PFSK-1 (cell line): ENCODE measurements around the gene SLC28A1.

Source experiments
- FOXP2 ChIP-seq: optimal IDR thresholded peaks from 2 replicates; pipeline ENCODE3; 2011; ENCODE audit warnings: borderline replicate concordance, control low read depth, inconsistent platforms; ENCODE audit not compliant: insufficient read depth; ENCODE audit errors: extremely low read length, extremely low read depth
- POLR2AphosphoS5 ChIP-seq: IDR thresholded peaks from 2 replicates; pipeline ENCODE4 v1.6.1; 2012; ENCODE audit warnings: low read depth, mild to moderate bottlenecking, control low read depth, low read length, moderate library complexity
- REST ChIP-seq, 2 experiments: IDR thresholded peaks; 2 replicates each; pipeline versions ENCODE4 v1.6.1 to v1.8.0; 2011 to 2012; ENCODE audit warnings: low read depth in 2 of 2, low read length in 2 of 2, control low read depth in 1 of 2, inconsistent platforms in 1 of 2, mild to moderate bottlenecking in 1 of 2, moderate library complexity in 1 of 2; ENCODE audit not compliant: insufficient read depth in 1 of 2
- SIN3A ChIP-seq: IDR thresholded peaks from 2 replicates; pipeline ENCODE4 v1.6.1; 2012; ENCODE audit warnings: mild to moderate bottlenecking, low read length, moderate library complexity, borderline replicate concordance; ENCODE audit not compliant: insufficient read depth
- TAF1 ChIP-seq: IDR thresholded peaks from 2 replicates; pipeline ENCODE4 v1.6.1; 2012; ENCODE audit warnings: low read length, control low read depth, borderline replicate concordance; ENCODE audit not compliant: insufficient read depth

Gene SLC28A1

DNA sequence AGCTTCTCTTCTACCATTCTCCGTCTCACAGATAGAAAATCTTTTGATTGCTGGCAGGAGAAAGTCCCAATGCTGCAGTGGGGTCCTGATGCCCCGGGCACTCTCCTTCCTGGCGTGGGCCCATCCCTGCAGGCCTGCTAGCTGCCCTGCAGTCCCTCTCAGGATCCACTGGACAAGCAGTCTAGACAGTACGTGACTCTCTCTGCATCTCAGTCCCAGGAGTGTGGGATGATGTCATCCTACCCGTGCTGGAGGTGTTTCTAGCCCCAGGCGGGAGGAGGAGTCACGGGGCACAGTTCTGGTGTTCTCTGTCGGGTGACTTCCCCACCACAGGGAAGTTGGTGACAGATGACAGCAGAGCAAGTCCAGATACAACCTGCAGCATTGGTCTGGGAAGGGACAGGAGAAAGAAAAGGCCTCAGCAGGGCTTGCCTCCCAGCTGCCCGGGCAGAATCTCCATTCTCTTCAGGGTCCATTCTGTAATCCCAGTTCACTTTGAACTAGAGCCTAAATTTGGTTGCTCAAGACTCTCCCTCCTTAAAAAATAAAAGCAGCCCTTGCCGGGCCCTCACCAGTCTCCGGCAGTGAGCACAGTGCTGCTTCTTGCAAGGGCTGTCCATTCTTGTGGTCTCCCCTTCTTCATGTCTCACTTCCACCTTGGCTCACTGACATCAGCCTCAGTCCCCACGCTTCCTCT, 30.6 kb downstream of the SLC28A1 start:
- TF ChIP-seq POLR2AphosphoS5 (no peak), SIN3A (no peak; the same call in 1 of the 2 replicates), TAF1 (no peak), REST (IDR thresholded peaks at IDR 0.05; ENCODE audit: insufficient read depth in 1 of 2, low read depth in 2 of 2, low read length in 2 of 2) (no peak), FOXP2 (no peak)

DNA sequence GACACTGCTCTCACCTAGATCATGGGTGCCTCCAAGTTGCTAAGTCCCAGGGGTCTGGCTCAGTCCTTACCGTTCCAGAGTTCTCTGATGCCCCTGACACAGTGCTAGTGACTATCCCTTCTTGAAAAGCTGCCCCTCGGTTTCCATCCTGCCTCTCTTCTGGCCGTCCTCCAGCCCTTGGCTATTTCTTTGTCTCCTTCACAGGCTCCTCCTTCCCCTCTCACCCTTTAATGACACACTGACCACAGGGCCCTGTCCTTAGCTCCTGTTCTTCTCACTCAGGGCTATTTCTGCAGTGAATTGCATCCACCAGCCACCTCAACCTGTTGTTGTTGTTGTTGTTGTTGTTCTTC, 31.1 kb downstream of the SLC28A1 start:
- TF ChIP-seq SIN3A (no peak), REST (IDR thresholded peaks at IDR 0.05; ENCODE audit: insufficient read depth in 1 of 2, low read depth in 2 of 2, low read length in 2 of 2) (no peak), POLR2AphosphoS5 (no peak), FOXP2 (no peak), TAF1 (no peak)

- TF ChIP-seq POLR2AphosphoS5, result no peak
- no peak for TF ChIP-seq FOXP2
- TF ChIP-seq SIN3A, result no peak
Measured at GRCh38 chr15:84917452-84917851, 33.0 kb downstream of the SLC28A1 start.

GRCh38 chr15:84919106-84919667, 34.7 kb downstream of the SLC28A1 start:
- TF ChIP-seq TAF1 (no peak), SIN3A (no peak), POLR2AphosphoS5 (no peak), REST (IDR thresholded peaks at IDR 0.05; ENCODE audit: insufficient read depth in 1 of 2, low read depth in 2 of 2, low read length in 2 of 2) (no peak), FOXP2 (no peak)

DNA sequence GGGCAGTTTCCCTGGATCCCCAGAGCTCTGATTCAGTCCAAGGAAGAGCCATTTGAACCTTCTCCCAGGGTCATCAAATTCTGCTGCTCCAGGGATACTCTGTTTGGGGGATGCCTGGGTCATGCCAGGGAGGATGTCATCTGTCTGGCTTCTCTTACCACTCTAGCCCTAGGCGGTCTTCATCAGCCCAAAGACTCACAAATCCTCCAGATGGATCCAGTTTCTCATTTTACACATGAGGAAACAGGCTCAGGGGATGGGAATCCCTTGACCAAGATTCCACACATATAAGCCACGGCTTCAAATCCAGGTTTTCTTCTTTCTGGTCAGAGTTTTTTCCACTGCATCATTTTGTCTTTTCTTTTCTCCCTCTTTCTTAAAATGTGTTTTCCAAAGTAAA, 36.7 kb downstream of the SLC28A1 start:
- TF ChIP-seq POLR2AphosphoS5 (no peak), REST (IDR thresholded peaks at IDR 0.05; ENCODE audit: insufficient read depth in 1 of 2, low read depth in 2 of 2, low read length in 2 of 2) (no peak), TAF1 (no peak), FOXP2 (no peak), SIN3A (no peak)
